GM12801 (cell line): Measurements from ENCODE around the gene STK17A.

Experiments
- CTCF ChIP-seq: IDR thresholded peaks from one replicate; pipeline ENCODE4 v1.5.1; 2011; ENCODE audit warnings: control low read depth; ENCODE audit not compliant: insufficient read length; ENCODE audit errors: extremely low read depth

Gene STK17A

GRCh38 chr7:43621729-43622448 lies 39.0 kb downstream of the STK17A start:
- no peak for TF ChIP-seq CTCF

GRCh38 chr7:43624156-43624555 lies 41.2 kb downstream of the STK17A start:
- TF ChIP-seq CTCF: no peak

GRCh38 chr7:43625453-43625852 lies 42.5 kb downstream of the STK17A start:
- TF ChIP-seq CTCF: no peak

GRCh38 chr7:43625980-43626379 lies 43.1 kb downstream of the STK17A start:
- TF ChIP-seq CTCF: no peak

- TF ChIP-seq CTCF: no peak
These were observed 43.8 kb downstream of the STK17A start for GRCh38 chr7:43626695-43627094.

GRCh38 chr7:43628431-43628830 lies 45.5 kb downstream of the STK17A start:
- no peak for TF ChIP-seq CTCF

- TF ChIP-seq CTCF: no peak
These were observed 46.9 kb downstream of the STK17A start for GRCh38 chr7:43629857-43630256.
